IMR-90 (cell line): ENCODE results near the gene FAR2. TPM values are rescaled to one million over a fixed set of nuclear protein-coding genes. Genes with fewer than 3 reads are reported as not detected.

ENCODE experiments used
- ATAC-seq: fragments of 200-7000 bp; cut with Tn5 transposase; 2 replicates; pipeline ENCODE4 v1.9.1; 2020; ENCODE audit warnings: low read depth, mild to moderate bottlenecking, moderate library complexity
- BruUV-seq: library from RNA; stranded (reverse); fragments of 400-500 nt; replicated peaks from 2 replicates; lab custom pipeline; 2021; lab: Mats Ljungman, UMichigan
- CTCF ChIA-PET: fragments of 300-600 bp; formaldehyde crosslinking; extraction: SDS; loops from one replicate; lab custom pipeline; 2021; ENCODE audit warnings: antibody characterized with exemption; lab: Yijun Ruan, JAX
- POLR2A ChIA-PET: fragments of 300-600 bp; sonication (Branson Sonifier 250); formaldehyde crosslinking; loops from one replicate; lab custom pipeline; 2022; ENCODE audit warnings: antibody characterized with exemption; ENCODE audit not compliant: unreplicated experiment; lab: Charles Lee
- DNase-seq: peaks from one replicate; pipeline ENCODE4 v3.0.0; 2013
- H2AFZ ChIP-seq: replicated peaks from 2 replicates; pipeline ENCODE3; 2013; ENCODE audit warnings: low read length, mild to moderate bottlenecking; ENCODE audit not compliant: poor library complexity
- H2AK5ac ChIP-seq: 2 replicates; pipeline ENCODE4 v1.6.1; 2013; ENCODE audit warnings: low read depth, low read length, inconsistent platforms
- H2AK9ac ChIP-seq: replicated peaks from 2 replicates; pipeline ENCODE3; 2013; ENCODE audit warnings: mild to moderate bottlenecking, low read depth, low read length, moderate library complexity; ENCODE audit not compliant: poor library complexity
- H2BK120ac ChIP-seq: 2 replicates; pipeline ENCODE4 v1.6.1; 2013; ENCODE audit warnings: low read depth, low read length, inconsistent platforms
- H2BK15ac ChIP-seq: 3 replicates; pipeline ENCODE4 v1.6.1; 2013; ENCODE audit warnings: low read depth, low read length, inconsistent platforms
- H2BK20ac ChIP-seq: 2 replicates; pipeline ENCODE4 v1.6.1; 2013; ENCODE audit warnings: low read depth, mild to moderate bottlenecking, inconsistent platforms, low read length, moderate library complexity
- H2BK5ac ChIP-seq: 2 replicates; pipeline ENCODE4 v1.6.1; 2013; ENCODE audit warnings: mild to moderate bottlenecking, low read depth, low read length, inconsistent platforms; ENCODE audit not compliant: poor library complexity, severe bottlenecking
- H3K14ac ChIP-seq: replicated peaks from 2 replicates; pipeline ENCODE4 v1.6.1; 2013; ENCODE audit warnings: low read depth, low read length, inconsistent platforms
- H3K18ac ChIP-seq: 2 replicates; pipeline ENCODE4 v1.6.1; 2013; ENCODE audit warnings: low read depth, low read length, control low read depth
- H3K23ac ChIP-seq: 2 replicates; pipeline ENCODE4 v1.6.1; 2013; ENCODE audit warnings: low read depth, low read length, inconsistent platforms
- H3K27ac ChIP-seq: 2 replicates; pipeline ENCODE4 v1.5.1; 2013; ENCODE audit warnings: mild to moderate bottlenecking, control low read depth, low read length; ENCODE audit not compliant: insufficient read depth
- H3K27me3 ChIP-seq: 2 replicates; pipeline ENCODE4 v1.6.1; 2013; ENCODE audit warnings: low read length; ENCODE audit not compliant: control insufficient read depth, insufficient read depth
- H3K36me3 ChIP-seq: 2 replicates; pipeline ENCODE4 v1.6.1; 2013; ENCODE audit warnings: low read length, mixed read lengths; ENCODE audit not compliant: control insufficient read depth, insufficient read depth
- H3K4ac ChIP-seq: 2 replicates; pipeline ENCODE4 v1.6.1; 2013; ENCODE audit warnings: low read depth, low read length, inconsistent platforms
- H3K4me1 ChIP-seq: 2 replicates; pipeline ENCODE4 v1.6.1; 2013; ENCODE audit warnings: low read length, mixed read lengths; ENCODE audit not compliant: control insufficient read depth, insufficient read depth
- H3K4me2 ChIP-seq: 2 replicates; pipeline ENCODE4 v1.6.1; 2013; ENCODE audit warnings: low read depth, mild to moderate bottlenecking, control low read depth, low read length, moderate library complexity
- H3K4me3 ChIP-seq: 2 replicates; pipeline ENCODE4 v1.5.1; 2013; ENCODE audit warnings: low read depth, mild to moderate bottlenecking, control low read depth, low read length, moderate library complexity; ENCODE audit not compliant: insufficient read depth
- H3K56ac ChIP-seq: 2 replicates; pipeline ENCODE4 v1.6.1; 2013; ENCODE audit warnings: low read length, inconsistent platforms; ENCODE audit not compliant: insufficient read depth; ENCODE audit errors: extremely low read depth
- H3K79me1 ChIP-seq, 2 experiments: 2 replicates each; pipeline ENCODE4 v1.6.1; 2013; ENCODE audit warnings: low read length in 2 of 2, inconsistent platforms in 1 of 2, low read depth in 1 of 2
- H3K9ac ChIP-seq: 2 replicates; pipeline ENCODE4 v1.6.1; 2013; ENCODE audit warnings: low read depth, low read length, control low read depth
- H3K9me1 ChIP-seq: 2 replicates; pipeline ENCODE4 v1.6.1; 2013; ENCODE audit warnings: low read length, inconsistent platforms; ENCODE audit not compliant: insufficient read depth
- H3K9me3 ChIP-seq: 2 replicates; pipeline ENCODE4 v1.6.1; 2013; ENCODE audit warnings: low read length; ENCODE audit not compliant: control insufficient read depth, insufficient read depth
- H4K20me1 ChIP-seq: 2 replicates; pipeline ENCODE4 v1.6.1; 2013; ENCODE audit warnings: low read length, inconsistent platforms; ENCODE audit not compliant: insufficient read depth
- H4K5ac ChIP-seq: 2 replicates; pipeline ENCODE4 v1.6.1; 2013; ENCODE audit warnings: mild to moderate bottlenecking, low read depth, low read length, control low read depth
- H4K8ac ChIP-seq, 2 experiments: 2 replicates each; pipeline ENCODE4 v1.6.1; 2013; ENCODE audit warnings: low read depth in 2 of 2, low read length in 2 of 2, control low read depth in 1 of 2, inconsistent platforms in 1 of 2
- H4K91ac ChIP-seq: 2 replicates; pipeline ENCODE4 v1.6.1; 2013; ENCODE audit warnings: low read depth, low read length, inconsistent platforms; ENCODE audit not compliant: insufficient read depth
- BHLHE40 ChIP-seq: fragments of 150-350 bp; IDR thresholded peaks from 2 replicates; pipeline ENCODE4 v1.6.1; 2016; ENCODE audit warnings: mild to moderate bottlenecking, low read depth, low read length
- FOS ChIP-seq: fragments of 150-350 bp; IDR thresholded peaks from 2 replicates; pipeline ENCODE4 v1.6.1; 2016; ENCODE audit warnings: low read depth, low read length
- MAFK ChIP-seq: IDR thresholded peaks from 2 replicates; pipeline ENCODE4 v1.6.1; 2012; ENCODE audit warnings: low read depth, low read length, improper control_type of control experiment
- MXI1 ChIP-seq: IDR thresholded peaks from 2 replicates; pipeline ENCODE4 v1.6.1; 2012; ENCODE audit warnings: low read depth, mild to moderate bottlenecking, low read length, moderate library complexity, borderline replicate concordance
- SMC3 ChIP-seq: fragments of 150-350 bp; IDR thresholded peaks from 2 replicates; pipeline ENCODE4 v1.6.1; 2016; ENCODE audit warnings: low read depth, mild to moderate bottlenecking, antibody characterized with exemption, low read length, moderate library complexity
- WGBS, 2 experiments: methylation state at CpG; one replicate each; pipeline versions ENCODE4 v1.1.5 to v1.1.7; 2013; ENCODE audit warnings: missing lambda C conversion rate in 2 of 2; ENCODE audit not compliant: insufficient read length in 1 of 2; ENCODE audit errors: extremely low coverage in 2 of 2; 5-methylcytosine and 5-hydroxymethylcytosine counted together
- dilution Hi-C: fragments of 300-500 bp; cut with HindIII; formaldehyde crosslinking; loops from one replicate; pipeline ENCODE4 v1.14.3; 2018; ENCODE audit warnings: low sequenced_read_pairs; ENCODE audit not compliant: unreplicated experiment
- in situ Hi-C: fragments of 300-500 bp; cut with MboI; formaldehyde crosslinking; loops from 3 replicates; pipeline ENCODE4 v1.14.3; 2019; ENCODE audit warnings: low sequenced_read_pairs, inconsistent platforms, mixed read lengths
- intact Hi-C: fragments of 100-400 bp; cut with micrococcal nuclease; formaldehyde crosslinking; loops from 2 replicates; pipeline ENCODE4 v1.10.0; 2022
- polyA plus RNA-seq, 3 experiments: library from polyadenylated mRNA; depleted of rRNA; stranded (reverse); fragments of >200 nt; gene quantifications; 2 replicates each; pipeline ENCODE4 v1.2.3, GENCODE V29; 2012; ENCODE audit warnings: low replicate concordance in 1 of 3
- total RNA-seq: library from RNA; depleted of rRNA; stranded (reverse); fragments of >200 nt; gene quantifications from 2 replicates; pipeline ENCODE4 v1.2.3, GENCODE V29; 2012
- TF ChIP-seq, protein P1 (sequence below): fragments of 150-350 bp; IDR thresholded peaks from 2 replicates; pipeline ENCODE4 v1.6.1; 2017; ENCODE audit warnings: mild to moderate bottlenecking, antibody characterized with exemption, low read length, low read depth
- TF ChIP-seq, protein P2 (sequence below): conservative IDR thresholded peaks from 2 replicates; pipeline ENCODE4 v1.5.1; 2012; ENCODE audit warnings: mild to moderate bottlenecking, low read depth, low read length, improper control_type of control experiment

Gene FAR2
- total and polyA plus RNA-seq, 2 of the 4 experiments (the other 2 are of a cell fraction), result 1.1 to 2.0 TPM

DNA sequence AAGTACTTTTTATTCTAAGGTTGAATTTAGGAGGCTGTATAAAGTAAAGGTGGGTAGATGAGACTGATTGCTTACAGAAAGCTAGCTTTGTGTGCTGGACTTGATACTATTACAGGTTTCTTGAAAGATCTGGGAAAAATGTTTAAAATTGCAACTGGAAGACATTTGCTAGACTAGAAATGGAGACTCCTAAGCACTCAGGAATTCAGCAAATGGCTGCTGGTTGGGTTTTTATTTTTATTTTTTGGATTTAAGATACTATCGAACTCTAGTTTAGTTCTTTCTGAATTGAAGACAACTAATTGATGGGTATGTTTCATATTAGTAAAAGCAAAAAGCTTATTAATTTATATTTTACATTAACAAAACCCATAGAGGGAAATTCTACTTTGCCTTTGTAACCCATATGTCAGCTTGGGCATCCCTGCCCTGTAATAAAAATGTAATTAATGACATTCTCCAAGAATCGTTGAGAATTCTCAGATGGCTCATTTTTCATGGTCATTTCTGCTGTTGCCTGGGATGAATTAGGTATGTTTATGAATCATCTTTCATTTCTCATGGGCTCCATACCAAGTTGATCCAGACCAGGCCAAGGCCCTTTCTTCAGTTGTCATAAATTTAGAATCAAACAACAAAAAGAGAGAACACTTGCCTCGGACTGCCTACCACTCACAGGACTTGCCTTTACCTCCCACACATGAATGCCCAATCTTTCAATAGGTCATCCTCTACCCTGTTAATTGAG, 129.8 kb downstream of the FAR2 start:
- no peak overlapping the region for H2AK9ac ChIP-seq
- H3K18ac ChIP-seq, result no peak overlapping the region
- H2BK15ac ChIP-seq, result no peak overlapping the region
- H3K4me1 ChIP-seq, result no peaks in the 10 kb centered on the region
- in situ Hi-C loops, result no loop called here
- no peaks in the 10 kb centered on the region for H3K9me1 ChIP-seq
- H3K27me3 ChIP-seq, result no peaks in the 10 kb centered on the region
- no peak overlapping the region for H3K4me2 ChIP-seq
- H2BK120ac ChIP-seq, result no peak overlapping the region
- H4K91ac ChIP-seq, result no peak overlapping the region
- no peak overlapping the region for H3K56ac ChIP-seq
- H3K9ac ChIP-seq, result no peak overlapping the region
- H3K27ac ChIP-seq, result no peak overlapping the region
- H2BK20ac ChIP-seq, result no peak overlapping the region
- H2AFZ ChIP-seq, result no peak overlapping the region
- no peak overlapping the region for H3K4me3 ChIP-seq
- no peak overlapping the region for H3K23ac ChIP-seq
- intact Hi-C loops, result no loop called here
- no peak overlapping the region for H2AK5ac ChIP-seq
- no peak overlapping the region for H4K5ac ChIP-seq
- H4K8ac ChIP-seq, result no peak overlapping the region
- POLR2A ChIA-PET, result no interaction called here
- no CpG with 5 or more reads among the region's 3 CpGs for WGBS, 2 experiments
- DNase-seq (no peak), ATAC-seq (no peak)
- no TSS peak for BruUV-seq
- H3K79me1 ChIP-seq, result no peaks in the 10 kb centered on the region
- H3K9me3 ChIP-seq, result no peaks in the 10 kb centered on the region
- no peak overlapping the region for H2BK5ac ChIP-seq
- H3K4ac ChIP-seq, result no peak overlapping the region
- H3K36me3 ChIP-seq, result no peaks in the 10 kb centered on the region
- CTCF ChIA-PET, result no interaction called here
- no peak for TF ChIP-seq BHLHE40
- no peak for TF ChIP-seq MXI1
- TF ChIP-seq SMC3, result no peak
- TF ChIP-seq, protein P1, sequence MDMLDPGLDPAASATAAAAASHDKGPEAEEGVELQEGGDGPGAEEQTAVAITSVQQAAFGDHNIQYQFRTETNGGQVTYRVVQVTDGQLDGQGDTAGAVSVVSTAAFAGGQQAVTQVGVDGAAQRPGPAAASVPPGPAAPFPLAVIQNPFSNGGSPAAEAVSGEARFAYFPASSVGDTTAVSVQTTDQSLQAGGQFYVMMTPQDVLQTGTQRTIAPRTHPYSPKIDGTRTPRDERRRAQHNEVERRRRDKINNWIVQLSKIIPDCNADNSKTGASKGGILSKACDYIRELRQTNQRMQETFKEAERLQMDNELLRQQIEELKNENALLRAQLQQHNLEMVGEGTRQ, result no peak
- TF ChIP-seq FOS, result no peak
- no peak for TF ChIP-seq MAFK
- TF ChIP-seq, protein P2, sequence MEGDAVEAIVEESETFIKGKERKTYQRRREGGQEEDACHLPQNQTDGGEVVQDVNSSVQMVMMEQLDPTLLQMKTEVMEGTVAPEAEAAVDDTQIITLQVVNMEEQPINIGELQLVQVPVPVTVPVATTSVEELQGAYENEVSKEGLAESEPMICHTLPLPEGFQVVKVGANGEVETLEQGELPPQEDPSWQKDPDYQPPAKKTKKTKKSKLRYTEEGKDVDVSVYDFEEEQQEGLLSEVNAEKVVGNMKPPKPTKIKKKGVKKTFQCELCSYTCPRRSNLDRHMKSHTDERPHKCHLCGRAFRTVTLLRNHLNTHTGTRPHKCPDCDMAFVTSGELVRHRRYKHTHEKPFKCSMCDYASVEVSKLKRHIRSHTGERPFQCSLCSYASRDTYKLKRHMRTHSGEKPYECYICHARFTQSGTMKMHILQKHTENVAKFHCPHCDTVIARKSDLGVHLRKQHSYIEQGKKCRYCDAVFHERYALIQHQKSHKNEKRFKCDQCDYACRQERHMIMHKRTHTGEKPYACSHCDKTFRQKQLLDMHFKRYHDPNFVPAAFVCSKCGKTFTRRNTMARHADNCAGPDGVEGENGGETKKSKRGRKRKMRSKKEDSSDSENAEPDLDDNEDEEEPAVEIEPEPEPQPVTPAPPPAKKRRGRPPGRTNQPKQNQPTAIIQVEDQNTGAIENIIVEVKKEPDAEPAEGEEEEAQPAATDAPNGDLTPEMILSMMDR, result no peak
- H3K14ac ChIP-seq, result no peak overlapping the region
- H4K20me1 ChIP-seq, result no peaks in the 10 kb centered on the region
- dilution Hi-C loops, result no loop called here
